ENCODE results near the gene SRMS.
"Not testable (repeated sequence)": the region's sequence is repeated elsewhere in the genome, so short reads cannot be mapped to it uniquely, and the experiment has no call there.

Gene SRMS

DNA sequence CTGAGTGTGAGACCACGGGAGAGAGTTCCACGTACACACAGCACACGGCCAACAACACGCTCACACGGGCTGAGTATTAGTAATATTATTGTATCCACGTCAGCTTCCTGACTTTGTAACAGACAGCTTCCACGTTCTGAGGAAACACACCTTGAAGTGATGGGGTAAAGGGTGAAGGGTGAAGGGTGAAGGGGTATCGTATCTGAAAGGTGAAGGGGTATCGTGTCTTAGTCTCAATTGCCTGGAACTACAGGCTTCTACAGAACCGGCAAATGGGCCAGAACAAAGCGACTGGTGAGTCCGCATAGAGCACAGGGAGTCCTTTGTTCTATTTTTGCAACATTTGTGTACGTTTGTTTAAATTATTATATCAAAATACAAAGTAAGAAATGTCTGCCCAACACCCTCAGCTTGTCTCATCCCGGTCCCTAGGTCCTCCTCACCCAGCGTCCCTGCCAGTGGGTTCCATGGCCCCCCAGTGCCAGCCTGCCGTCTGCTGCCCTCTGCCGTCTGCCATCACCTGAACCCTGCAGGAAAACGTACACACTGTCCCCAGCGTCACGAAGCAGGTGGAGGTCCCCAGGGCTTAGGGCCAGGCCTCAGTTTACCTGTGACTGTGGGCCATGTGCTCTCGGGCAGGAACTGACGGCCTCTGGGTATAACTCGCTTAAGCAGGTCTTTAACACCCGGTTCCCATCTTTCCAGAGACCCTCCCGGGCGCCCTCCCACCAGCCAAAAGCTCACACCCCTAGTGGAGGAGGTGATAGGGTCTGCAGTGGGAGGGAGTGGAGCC is 30.9 kb upstream of the SRMS start:
- DNase-seq: no peak

DNA sequence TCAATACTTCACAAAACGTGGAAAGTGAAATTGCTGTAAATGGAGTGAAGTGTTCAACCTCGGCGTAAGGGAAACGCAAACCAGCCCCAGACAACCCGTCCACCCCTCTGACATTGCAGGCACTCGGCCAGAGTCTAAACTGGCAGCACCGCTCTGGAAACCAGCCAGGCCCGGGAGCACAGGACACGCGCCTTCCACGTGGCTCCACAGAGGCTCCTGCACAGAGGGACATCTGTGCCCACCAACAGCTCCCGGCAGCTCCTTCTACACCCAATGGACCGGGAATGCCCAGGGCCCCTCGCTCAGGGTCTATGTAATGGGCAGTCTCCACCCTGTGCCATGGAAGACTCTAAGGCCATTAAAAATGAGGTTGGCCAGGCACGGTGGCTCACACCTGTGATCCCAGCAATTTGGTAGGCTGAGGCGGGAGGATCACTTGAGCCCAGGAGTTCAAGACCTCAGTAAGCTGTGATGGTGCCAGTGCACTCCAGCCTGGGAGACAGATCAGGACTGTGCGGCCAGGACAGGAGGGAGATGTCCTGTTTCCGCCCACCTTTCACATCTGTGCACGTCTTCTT is 29.9 kb upstream of the SRMS start:
- DNase-seq: no peak

DNA sequence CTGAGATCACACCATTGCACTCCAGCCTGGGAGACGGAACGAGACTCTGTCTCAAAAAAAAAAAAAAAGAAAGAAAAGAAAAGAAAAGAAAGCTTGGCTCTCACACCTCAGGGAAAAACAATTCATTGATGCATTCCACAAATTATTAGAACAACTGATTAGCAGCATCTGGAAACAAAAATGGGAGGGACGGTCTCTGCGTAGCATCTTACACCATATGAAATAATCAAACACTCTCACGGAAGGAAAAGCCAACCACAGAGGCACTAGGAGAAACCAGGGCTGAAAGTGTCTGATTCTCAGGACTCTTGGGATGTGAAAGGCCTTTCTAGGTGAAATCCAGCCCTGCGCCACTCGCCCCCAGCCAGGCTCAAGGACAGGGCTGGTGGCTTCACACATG is 28.8 kb upstream of the SRMS start:
- no peak for DNase-seq

DNA sequence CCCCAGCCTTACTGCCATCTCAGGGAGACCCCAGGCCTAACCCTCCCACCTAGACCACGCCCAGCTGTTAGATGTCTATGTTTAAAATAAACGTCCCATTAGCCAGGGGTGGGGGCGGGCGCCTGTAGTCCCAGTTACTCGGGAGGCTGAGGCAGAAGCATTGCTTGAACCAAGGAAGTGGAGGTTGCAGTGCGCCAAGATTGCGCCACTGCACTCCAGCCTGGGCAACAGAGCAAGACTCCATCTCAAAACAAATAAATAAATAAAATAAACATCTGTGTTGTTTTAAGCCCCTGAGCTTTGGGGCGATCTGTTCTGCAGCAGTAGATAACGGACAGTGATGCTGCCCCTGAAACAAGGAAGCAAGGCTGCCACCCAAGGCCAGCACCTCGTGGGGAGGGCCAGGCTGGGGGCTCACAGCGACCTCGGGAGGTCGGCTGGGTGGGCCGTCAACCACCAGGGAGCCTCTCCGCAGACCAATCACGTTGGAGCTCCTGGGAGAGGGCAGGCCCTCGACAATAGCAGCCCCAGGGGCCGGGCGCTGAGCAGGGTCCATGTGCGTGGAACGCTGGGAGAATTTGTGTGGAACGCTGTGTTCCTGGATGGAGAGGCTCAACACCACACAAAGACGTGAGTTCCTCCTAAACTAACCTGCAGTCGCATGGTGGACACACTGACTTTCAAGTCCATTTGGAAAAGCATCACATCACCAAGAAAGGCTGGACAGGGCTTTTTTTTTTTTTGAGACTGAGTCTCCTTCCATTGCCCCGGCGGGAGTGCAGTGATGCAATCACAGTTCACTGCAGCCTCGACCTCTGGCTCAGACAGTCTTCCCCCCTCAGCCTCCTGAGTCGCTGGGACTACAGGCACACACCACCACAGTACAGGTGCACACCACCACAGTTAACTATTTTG is 27.5 kb upstream of the SRMS start:
- DNase-seq: no peak

DNA sequence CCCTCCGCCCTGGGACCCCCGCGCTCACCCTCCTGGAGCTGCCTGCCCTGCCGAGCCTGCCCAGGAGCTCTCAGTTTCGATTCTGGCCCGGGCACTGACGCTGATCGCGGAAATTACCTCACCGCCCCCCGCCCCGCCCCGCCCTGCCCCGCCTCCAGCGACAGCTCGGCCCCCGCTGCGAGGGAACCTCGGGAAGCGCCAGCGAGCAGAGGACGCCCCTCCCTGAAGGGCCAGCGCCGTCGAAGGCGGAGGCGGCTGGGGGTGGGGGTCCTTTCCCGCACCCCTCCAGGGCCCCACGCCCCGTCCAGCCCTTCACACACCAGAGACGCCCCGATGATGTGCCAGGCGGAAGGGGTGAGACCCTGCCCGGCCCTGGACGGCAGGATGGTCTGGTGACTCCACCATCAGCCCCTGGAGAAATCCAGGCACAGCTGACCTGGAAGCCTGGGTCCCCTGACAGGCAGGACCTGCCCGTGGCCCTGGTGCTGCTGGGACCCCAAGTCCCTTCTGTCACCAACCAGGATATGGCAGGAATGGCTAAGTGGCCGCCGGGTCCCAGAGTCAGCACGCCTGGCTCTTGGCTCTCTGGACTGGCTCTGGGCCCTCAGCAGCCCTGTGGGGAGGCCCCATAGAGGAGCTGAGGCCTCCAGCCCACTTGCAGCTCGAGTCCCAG is 26.7 kb upstream of the SRMS start, which contains the start of gene HELZ2:
HELZ2 (minus strand) TSS at position 84 of the 673 bp plus-strand sequence. CDS start 1,854 bp downstream, outside the sequence.
- DNase-seq: no peak

DNA sequence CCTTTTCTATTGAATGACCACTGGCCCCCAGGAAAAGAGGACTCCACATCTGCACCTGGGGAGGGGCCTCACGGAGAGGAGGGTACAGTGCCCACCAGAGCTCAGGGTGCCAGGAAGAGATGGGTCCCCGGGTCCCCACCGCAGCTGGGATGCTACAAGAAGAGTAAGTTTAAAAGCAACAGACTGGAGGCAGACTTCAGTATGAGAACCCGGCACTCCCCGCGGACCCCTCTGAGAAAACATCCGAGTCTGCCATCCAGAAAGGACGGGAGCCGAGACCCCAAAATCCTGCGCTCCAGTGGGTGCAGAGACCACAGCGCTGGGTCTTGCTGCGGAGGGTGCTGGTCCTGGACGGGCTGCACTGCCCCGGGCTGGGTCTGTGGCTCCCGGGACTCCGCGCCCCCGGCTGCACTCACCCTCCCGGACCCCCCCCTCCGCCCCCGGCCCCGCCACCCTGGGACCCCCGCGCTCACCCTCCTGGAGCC is 26.1 kb upstream of the SRMS start:
- DNase-seq: no peak

DNA sequence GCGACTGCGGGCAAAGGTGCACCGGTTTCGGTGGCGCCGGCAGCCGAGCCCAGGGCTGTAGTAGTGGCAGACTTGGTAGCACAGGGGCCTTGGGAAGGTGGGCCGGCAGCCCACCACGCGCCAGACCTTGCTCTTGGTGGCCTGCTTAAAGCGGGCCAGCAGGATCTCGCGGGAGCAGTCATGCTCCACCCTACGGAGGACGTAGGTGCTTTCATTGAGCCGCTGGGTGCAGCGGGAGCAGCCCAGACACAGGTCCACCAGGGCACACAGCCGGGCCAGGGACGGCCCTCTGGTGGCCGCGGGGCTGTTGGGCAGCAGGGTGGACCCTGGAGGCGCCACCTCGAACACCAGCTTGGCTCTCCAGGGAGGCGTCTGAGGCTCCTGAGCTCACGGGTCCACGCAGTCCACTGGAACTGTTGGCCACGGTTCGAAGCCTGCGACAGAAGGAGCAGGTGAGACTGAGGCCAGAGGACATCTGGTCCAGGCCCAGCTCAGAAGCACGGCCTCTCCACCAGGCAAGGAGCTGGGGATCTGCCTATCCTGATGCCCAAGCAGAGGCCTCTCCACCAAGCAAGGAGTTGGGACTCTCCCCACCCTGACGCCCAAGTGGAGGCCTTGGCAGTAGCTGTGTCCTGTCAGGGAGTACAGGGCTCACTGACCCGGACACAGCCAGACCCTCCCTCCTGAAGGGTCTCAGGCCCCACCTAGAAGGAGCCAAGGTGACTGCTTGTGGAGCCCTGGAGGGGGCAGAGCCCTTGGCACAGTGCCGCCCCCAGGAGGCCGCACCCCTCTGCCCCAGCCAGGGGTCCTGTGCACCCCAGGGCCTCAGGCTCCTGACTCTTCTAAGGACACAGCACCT is 25.5 kb upstream of the SRMS start:
- no peak for DNase-seq

DNA sequence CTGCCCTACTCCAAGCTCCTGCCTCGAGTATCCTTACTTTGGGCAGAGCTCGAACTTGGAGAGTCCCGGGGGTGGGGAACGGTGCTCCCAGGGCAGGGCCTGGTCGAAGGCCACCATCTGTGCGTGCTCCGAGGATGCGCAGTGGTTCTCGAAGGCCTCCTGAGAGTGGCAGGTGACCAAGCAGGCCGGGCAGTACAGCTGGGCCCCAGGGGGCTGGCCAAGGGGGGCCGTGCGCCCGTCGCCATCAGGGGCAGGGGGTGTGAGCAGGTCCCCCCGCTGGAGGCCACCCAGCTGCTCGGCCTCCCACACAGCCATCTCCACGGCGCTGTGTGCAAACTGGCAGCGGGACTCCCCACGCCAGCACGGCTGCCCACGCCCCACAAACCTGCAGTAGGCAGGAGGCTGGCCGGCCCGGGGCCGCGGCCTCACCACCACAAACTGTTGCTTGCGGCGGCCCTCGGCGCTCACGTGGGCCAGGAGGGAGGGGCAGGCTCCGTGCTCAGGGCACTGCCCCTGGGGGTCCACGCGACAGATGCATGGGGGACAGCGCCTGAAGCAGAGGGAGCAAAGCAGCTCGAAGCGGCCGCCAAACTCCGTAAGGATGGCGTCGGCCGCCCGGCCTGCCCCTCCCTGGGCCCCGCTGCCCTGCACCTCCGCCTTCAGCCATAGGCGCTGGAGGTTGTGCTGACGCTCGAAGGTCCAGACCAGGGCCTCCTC is 24.7 kb upstream of the SRMS start:
- no peak for DNase-seq

DNA sequence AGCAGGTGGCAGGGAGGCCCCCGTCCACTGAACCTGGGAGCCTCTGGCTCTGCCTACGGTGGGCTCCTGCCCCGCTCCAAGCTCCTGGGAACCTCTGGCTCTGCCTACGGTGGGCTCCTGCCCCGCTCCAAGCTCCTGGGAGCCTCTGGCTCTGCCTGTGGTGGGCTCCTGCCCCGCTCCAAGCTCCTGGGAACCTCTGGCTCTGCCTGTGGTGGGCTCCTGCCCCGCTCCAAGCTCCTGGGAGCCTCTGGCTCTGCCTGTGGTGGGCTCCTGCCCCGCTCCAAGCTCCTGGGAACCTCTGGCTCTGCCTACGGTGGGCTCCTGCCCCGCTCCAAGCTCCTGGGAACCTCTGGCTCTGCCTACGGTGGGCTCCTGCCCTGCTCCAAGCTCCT is 23.5 kb upstream of the SRMS start:
- DNase-seq: not testable (repeated sequence)

DNA sequence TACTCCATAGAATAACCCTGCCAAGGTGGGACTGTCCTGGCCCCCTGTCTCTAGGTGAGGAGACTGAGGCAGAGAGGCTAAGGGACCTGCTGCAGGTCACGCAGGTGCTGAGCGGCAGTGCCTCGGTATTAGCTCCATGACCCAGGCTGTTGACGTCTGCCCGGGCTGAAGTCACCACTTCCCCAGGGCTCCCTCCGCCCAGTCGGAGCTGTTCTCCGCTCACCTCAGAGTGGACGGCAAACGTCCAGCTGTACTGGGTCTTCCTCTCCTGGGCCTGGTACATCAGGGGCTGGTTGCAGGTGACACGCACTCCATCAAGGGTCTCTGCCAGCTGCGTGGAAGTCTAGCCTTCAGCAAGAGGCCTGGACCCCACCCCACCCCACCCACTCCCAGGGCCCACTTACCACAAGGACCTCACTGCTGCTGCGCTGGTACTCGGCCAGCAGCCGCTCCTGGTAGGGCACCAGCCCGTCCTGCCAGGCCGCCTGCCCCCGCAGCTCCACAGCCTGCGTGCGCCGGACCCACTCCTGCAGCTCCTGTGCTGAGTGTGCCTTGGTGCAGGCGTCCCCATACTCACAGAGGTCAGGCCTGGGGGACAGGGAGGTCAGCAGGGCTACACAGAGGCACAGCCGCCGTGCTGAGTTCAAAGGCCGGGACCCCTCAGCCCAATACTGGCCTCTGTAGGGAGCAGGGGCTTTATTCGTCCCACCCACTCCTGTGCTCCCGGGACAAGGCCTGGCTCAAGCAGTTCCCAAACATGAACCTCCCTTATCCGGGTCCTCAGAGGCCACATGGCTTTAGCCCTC is 22.9 kb upstream of the SRMS start:
- no peak for DNase-seq

DNA sequence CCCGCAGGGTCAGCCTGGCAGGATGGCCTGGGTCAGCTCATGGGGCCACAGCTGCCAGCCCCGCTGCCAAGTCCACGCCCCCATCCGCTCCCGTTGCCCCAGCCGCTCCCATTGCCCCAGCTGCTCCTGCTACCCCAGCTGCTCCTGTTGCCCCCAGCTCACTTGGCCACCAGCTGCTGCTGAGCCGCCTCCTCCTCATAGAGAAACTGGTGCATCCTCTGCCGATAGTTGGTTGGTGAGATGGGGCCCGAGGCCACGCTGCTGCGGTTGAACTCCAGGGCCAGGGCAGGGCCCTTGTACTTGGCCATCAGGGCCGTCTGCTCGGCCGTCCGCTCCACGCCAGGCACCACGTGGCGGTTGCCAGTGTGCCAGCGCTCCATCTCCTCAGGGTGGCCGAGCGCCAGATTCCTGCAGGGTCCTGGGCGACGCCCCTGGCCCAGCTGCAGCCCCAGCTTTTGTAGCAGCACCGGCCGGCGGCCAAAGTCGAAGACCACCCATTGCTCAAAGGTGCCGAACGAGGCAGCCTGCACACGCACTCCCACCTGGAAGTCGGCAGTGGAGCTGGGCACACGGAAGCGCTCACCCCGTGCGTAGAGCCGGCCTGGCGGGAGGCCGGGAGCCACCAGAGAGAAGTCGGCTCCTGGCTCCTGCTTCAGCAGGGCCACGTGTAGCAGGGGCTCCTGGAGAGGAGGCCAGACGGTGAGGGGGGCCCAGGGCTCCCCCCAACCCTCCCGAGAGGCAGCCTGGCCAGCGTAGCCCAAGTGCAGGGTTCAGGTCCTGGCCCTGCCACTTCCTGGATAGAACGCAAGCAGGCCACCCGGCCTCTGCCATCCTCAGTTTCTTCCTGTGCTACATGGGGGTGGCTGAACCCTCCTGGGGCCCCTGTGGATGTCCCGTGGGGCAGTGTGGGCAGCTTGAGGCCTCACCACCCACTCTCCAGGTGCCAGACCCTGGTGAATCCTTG is 21.7 kb upstream of the SRMS start:
- no peak for DNase-seq

DNA sequence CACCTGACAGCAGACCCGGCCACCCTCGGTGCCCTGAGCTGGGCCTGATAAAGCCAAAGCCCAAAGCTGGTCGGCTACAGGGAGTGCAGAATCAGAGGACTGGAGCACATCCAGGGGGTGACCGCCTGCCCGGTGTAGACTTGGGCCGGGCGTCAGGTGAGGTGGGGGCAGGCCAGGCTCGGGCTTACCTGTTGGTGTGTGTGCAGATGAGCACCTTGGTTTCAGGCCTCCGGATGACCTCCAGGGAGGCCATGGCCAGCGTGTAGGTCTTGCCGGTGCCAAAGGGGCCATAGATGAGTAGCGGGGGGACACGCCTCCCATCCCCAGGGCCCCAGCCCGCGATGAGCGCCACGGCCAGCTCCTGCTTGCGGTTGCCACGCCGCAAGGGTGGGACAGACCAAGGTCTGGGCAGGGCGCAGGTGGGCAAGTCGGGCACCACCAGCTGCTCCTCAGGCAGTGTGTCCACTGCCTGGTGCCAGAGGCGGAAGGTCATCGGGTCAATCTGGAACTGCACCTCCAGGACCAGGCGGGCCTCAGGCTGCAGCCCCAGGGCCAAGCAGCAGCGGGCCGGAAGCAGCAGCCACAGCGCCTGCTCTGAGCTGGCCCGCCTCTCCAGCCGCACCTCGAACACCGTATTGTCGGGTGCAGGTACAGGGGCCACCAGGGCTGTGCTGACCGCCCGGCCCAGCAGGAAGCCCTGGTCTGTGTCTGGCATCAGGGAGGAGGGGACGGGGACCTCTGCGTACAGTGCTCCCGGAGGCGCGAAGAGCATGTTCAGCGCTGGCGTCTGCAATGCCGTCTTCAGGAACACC is 20.8 kb upstream of the SRMS start:
- no peak for DNase-seq

DNA sequence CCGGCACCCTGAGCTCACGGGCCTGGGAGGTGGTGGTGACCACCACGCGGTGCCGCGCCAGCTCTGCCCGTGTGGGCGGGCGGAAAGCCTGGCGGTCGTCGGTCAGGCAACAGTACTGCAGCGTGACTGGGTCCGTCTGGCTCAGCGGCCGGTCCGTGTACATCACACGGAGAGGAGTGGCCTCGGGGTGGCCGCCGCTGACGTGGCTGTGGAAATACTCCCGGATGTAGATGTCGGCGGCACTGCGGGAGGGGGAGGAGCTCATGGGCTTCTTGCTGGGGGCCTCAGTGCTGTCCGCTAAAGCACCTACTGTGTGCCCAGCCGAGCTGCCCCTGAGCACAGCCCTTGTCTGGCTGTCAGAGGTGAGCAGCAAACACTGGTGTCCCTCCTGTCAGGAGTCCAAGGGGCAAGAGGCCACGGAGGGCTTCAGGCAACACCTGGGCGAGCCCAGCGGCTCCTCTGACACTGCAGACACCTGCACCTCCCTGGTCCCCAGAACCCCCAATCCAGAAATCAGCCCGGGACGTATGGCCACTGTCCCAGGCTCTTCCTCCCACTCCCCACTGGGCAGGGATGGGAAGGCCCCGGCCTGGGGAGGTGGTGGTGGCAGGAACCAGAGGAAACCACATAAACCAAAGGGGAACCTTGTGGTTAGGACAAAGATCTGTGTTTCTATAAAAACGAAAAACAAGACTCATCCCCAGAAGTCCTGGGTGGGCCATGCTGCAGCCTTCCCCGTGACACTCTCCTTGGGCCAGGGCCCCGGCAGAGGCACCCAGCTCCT is 20.0 kb upstream of the SRMS start:
- peak; percentile 41 for DNase-seq

DNA sequence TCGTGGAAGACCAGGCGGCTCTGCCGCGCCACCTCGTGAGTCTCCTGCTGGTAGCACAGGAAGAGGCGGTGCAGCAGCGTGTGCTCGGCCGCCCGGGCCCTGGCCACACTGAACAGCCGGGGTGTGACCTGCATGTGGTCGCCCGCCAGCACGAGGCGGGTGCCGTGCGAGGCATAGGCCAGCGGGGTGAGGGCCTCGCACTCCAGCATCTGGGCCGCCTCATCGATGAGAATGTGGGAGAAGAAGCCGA is 19.5 kb upstream of the SRMS start:
- no peak for DNase-seq

DNA sequence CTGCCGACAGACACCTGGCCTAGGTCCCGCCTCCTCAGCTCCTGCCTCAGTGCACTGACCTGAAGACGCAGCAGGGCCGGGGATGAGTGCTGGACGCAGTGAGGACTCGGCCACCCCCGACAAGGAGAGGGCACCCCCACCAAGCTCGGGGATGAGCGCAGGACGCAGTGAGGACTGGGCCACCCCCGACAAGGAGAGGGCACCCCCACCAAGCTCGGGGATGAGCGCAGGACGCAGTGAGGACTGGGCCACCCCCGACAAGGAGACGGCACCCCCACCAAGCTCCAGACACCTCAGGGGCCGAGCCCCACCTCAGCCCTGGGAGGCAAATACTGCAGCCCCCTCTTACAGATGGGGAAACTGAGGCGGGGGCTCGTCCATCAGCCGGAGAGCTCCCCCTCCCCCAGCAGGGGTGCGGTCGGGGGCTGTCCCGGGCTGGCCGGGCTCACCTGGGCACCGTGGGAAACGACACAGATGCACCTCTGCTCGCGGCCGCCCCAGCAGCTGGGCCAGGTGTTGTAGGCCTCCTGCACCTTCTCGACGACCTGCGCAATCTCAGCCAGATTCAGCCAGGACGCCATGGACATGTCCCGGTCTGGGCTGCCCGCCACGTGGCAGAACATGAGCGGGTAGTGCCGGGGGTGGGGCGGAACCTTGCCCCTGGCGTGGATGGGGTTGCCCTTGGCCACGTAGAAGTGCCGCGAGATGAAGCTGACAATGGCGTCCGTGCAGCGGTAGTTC is 19.0 kb upstream of the SRMS start:
- no peak for DNase-seq

DNA sequence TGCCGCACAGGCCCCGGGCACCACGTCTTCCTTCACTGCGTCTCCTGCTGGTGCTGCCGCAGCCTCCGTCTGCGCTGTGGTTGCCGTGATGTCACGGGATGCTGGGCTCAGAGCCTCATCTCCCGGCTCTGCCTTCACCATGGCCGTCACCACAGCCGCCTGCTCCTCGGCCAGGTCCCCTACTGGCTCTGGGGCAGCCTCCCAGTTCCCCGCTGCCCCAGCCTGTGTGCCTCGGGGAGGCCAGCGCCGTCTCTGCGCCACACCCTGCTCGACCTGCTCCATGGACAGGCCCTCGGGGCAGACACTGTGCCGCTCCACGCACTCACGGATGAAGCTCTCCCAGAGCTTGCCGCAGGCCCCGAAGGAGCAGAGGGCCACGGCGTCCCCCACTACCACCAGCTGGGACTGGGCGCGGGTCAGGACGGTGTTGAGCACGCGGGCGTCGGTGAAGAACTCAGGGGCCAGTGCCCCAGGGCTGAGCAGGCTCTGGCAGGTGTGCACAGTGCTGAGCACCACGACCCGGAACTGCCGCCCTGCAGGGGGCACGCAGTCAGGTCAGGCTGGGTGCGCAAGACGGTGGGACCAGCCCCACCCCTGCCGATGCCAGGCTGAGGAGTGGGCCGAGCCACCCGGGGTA is 18.3 kb upstream of the SRMS start:
- DNase-seq: no peak
